Glutamatergic neuron (in vitro differentiated cells): ENCODE data around the gene RNF11. TPM values are rescaled to one million over a fixed set of nuclear protein-coding genes. Genes with fewer than 3 reads are reported as not detected.

ENCODE experiments used
- DNase-seq: peaks from one replicate; pipeline ENCODE4 v3.0.0; 2022
- H3K27ac Mint-ChIP-seq: one replicate; pipeline ENCODE4 v1.8.0; 2020; ENCODE audit warnings: mild to moderate bottlenecking, mixed read lengths, inconsistent platforms; ENCODE audit not compliant: unreplicated experiment
- H3K27me3 Mint-ChIP-seq: one replicate; pipeline ENCODE4 v1.8.0; 2020; ENCODE audit warnings: mild to moderate bottlenecking, moderate library complexity, mixed read lengths, inconsistent platforms; ENCODE audit not compliant: unreplicated experiment
- H3K36me3 Mint-ChIP-seq: one replicate; pipeline ENCODE4 v1.8.0; 2020; ENCODE audit warnings: mild to moderate bottlenecking, mixed read lengths, inconsistent platforms; ENCODE audit not compliant: unreplicated experiment
- H3K4me1 Mint-ChIP-seq: one replicate; pipeline ENCODE4 v1.8.0; 2020; ENCODE audit warnings: mild to moderate bottlenecking, low read depth, mixed read lengths, inconsistent platforms; ENCODE audit not compliant: unreplicated experiment
- H3K4me3 Mint-ChIP-seq: one replicate; pipeline ENCODE4 v1.8.0; 2020; ENCODE audit warnings: mild to moderate bottlenecking, mixed read lengths, inconsistent platforms; ENCODE audit not compliant: unreplicated experiment
- H3K9me3 Mint-ChIP-seq: one replicate; pipeline ENCODE4 v1.8.0; 2020; ENCODE audit warnings: mild to moderate bottlenecking, moderate library complexity, mixed read lengths, inconsistent platforms; ENCODE audit not compliant: unreplicated experiment
- total RNA-seq: library from RNA; stranded (reverse); fragmentation: NEBNext Ultra II Directional; extraction: Animal tissue kit (Norgen Biotek cat#: 25700); gene quantifications from one replicate; pipeline ENCODE4 v1.2.1, GENCODE V29; 2021; ENCODE audit not compliant: unreplicated experiment
- TF ChIP-seq, protein P1 (sequence below): fragments of 200-600 bp; sonication (generic); IDR thresholded peaks from one replicate; pipeline ENCODE4 v1.5.0; 2021; ENCODE audit not compliant: partially characterized antibody, unreplicated experiment

RNF11 gene
- total RNA-seq, 1 donor from 2014 or later = 81.6 TPM

DNA sequence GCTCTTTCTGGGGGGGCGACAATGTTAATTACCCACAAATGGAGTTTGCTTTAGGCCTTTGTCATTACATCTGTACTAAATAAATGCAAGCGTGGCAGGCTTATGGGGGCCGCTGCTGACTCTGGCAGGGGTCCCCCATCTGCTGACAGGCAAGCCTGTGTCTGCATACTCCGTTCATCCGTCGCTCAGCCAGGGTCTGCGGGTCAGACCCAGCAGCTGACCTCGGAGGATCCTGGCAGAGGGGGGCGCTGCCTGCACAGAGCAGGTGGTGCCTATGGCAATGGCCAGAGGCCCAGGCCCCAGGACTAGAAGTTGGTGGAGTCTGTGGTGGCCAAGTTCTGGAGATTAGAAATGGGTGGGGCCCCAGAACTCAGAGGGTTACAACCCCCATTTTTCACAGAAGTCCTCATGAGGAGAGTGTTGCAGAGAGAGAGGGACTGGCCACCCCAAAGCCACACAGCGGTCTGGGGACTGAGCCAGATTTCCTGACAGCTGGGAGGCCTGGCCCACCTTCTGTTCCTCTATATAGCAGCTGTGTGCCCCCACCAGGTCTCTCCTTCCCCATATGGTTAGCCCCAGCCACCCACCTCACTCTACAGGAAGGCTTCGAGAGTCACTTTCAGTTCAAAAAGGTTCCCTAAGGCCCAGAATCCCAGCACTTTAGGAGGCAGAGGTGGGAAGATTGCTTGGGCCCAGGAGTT, 63.3 kb downstream of the RNF11 start:
- peaks cover 12% of the 10 kb centered on the region for H3K4me1 Mint-ChIP-seq
- peaks cover 7% of the 10 kb centered on the region for H3K36me3 Mint-ChIP-seq
- TF ChIP-seq, protein P1, sequence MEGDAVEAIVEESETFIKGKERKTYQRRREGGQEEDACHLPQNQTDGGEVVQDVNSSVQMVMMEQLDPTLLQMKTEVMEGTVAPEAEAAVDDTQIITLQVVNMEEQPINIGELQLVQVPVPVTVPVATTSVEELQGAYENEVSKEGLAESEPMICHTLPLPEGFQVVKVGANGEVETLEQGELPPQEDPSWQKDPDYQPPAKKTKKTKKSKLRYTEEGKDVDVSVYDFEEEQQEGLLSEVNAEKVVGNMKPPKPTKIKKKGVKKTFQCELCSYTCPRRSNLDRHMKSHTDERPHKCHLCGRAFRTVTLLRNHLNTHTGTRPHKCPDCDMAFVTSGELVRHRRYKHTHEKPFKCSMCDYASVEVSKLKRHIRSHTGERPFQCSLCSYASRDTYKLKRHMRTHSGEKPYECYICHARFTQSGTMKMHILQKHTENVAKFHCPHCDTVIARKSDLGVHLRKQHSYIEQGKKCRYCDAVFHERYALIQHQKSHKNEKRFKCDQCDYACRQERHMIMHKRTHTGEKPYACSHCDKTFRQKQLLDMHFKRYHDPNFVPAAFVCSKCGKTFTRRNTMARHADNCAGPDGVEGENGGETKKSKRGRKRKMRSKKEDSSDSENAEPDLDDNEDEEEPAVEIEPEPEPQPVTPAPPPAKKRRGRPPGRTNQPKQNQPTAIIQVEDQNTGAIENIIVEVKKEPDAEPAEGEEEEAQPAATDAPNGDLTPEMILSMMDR = no peak
- no peaks in the 10 kb centered on the region for H3K9me3 Mint-ChIP-seq
- H3K27ac Mint-ChIP-seq = no peak overlapping the region
- peaks cover 5% of the 10 kb centered on the region for H3K27me3 Mint-ChIP-seq
- H3K4me3 Mint-ChIP-seq = no peak overlapping the region
- no peak for DNase-seq

DNA sequence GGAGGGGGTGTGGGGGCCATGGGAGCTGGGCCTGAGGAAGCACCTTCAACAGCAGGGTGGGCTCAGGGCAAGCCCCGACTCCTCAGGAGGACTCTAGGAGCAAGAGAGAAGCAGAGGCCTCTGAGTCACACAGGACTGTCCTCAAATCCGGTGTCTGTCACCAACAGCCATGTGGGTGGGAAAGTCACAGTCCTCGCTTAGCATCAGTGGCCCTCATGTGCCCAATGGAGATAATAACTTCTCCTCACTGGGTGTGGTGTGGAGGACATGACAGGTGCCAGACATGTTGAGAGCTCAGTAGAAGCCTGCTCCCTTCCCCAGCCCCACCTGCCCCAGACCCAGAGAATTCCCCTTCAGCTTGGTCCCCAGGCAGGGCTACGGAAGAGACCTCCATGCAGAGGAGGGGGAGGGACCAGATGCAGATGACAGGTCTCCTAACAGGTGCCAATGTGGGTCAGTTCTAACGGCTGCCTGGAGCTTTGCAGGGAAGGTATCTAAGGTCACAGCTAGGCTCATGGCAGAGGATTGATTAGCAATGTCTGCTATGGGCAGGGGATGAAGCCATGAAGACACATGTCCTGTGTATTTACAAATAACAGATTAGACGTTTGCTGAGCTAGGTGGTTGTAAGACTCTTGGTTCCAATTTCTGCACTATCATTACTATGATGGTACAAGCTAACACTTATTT, 64.1 kb downstream of the RNF11 start:
- TF ChIP-seq, protein P1 = no peak
- Mint-ChIP-seq H3K4me3 (no peak overlapping the region), H3K36me3 (peaks cover 7% of the 10 kb centered on the region), H3K4me1 (peaks cover 12% of the 10 kb centered on the region), H3K27me3 (peaks cover 5% of the 10 kb centered on the region), H3K9me3 (no peaks in the 10 kb centered on the region), H3K27ac (no peak overlapping the region)
- no peak for DNase-seq

DNA sequence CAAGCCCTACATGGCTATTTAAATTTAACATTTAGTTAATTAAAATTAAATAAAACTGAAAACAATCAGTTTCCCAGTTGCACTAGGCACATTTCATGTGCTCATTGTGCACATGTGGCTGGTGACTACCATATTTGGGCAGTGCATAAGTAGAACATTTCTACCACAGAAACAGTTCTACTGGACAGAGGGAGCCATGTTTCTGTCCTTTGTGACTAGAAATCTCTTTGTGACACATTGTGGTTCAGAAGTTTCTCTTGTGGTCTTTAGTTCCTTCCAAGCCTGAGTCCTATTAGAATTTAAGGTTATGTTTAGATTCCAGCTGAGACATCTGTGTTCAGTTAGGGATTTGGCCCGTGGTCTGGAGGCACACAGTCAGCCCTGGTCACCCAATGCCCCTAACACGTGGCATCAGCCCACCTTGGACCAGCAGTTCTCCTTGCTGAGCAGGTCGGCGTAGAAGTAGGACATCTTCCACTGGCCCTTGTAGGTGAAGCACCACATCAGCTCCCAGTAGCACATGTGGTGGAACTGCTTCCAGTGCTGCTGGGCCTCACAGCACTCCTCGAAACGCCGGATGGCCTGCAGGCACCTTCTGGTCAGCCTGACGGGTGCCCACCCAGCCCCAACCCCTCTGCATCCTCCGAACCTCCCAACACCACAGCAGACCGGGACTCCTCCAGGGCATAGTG, 65.2 kb downstream of the RNF11 start:
- Mint-ChIP-seq H3K9me3 (no peaks in the 10 kb centered on the region), H3K4me1 (peaks cover 12% of the 10 kb centered on the region), H3K36me3 (peaks cover 7% of the 10 kb centered on the region), H3K27me3 (peaks cover 5% of the 10 kb centered on the region), H3K27ac (no peak overlapping the region), H3K4me3 (no peak overlapping the region)
- DNase-seq = no peak
- TF ChIP-seq, protein P1 = no peak

DNA sequence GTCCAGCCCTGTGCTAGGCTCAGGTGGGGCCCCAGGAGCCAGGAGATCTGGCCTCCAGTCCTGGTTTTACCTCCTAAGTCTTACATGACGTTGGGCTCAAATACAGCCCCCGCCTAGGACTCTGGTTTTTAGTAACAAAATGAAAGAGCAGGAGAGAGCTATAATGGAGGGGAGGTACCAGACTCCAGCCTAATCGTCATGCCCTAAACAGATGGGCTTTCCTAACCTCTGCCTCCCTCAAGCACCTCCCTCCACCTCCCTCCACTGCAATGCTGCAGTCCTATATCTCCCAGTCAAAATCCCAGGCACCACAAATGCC, 65.7 kb downstream of the RNF11 start:
- DNase-seq = no peak
- Mint-ChIP-seq H3K9me3 (no peaks in the 10 kb centered on the region), H3K36me3 (peaks cover 7% of the 10 kb centered on the region), H3K4me3 (no peak overlapping the region), H3K27me3 (peaks cover 5% of the 10 kb centered on the region), H3K4me1 (peaks cover 12% of the 10 kb centered on the region), H3K27ac (no peak overlapping the region)
- TF ChIP-seq, protein P1 = no peak

DNA sequence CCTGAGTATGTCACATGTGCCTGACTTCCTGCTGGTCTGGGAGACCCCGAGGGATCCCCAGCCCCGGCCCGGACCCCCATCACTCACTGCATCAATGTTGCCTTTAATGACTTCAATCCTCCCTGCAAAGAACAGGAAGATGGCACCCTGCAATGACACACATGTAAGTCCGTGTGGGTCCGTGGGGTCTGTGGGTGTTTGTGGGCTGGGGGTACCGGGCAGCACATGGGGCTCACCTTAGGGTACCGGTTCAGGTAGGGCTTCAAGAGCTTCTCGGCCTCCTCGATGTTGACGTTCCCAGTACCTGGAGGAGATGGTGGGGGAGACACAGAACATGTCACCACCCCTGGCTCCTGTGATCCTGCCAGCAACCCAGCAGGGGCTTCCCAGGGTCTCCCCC, 66.2 kb downstream of the RNF11 start:
- H3K27me3 Mint-ChIP-seq = peaks cover 5% of the 10 kb centered on the region
- H3K4me3 Mint-ChIP-seq = no peak overlapping the region
- H3K27ac Mint-ChIP-seq = no peak overlapping the region
- H3K36me3 Mint-ChIP-seq = peaks cover 7% of the 10 kb centered on the region
- peaks cover 12% of the 10 kb centered on the region for H3K4me1 Mint-ChIP-seq
- no peak for DNase-seq
- H3K9me3 Mint-ChIP-seq = no peaks in the 10 kb centered on the region
- TF ChIP-seq, protein P1 = no peak
